ENCODE measurements around the gene TRIM2. TPM values are rescaled to one million over a fixed set of nuclear protein-coding genes. Genes with fewer than 3 reads are reported as not detected.

The TRIM2 gene
- total and polyA plus RNA-seq, 2 of the 8 experiments (the other 6 are each of a cell fraction or from before 2014, with no cell fraction given) = 34.0 to 59.8 TPM

GRCh38 chr4:153347117-153347516, 142.9 kb downstream of the TRIM2 start:
- Histone ChIP-seq H3K27me3 (replicated peaks in 1 of 4; ENCODE audit: control insufficient read depth in 3 of 4, extremely low read depth in 1 of 4, insufficient read depth in 3 of 4, low read length in 3 of 4) (no peaks in the 10 kb centered on the region), H2BK12ac (ENCODE audit: low read depth, low read length) (no peak overlapping the region), H3K23me2 (ENCODE audit: low read depth, low read length) (peaks cover 6% of the 10 kb centered on the region), H2BK5ac (ENCODE audit: low read depth, low read length) (no peak overlapping the region), H3K9ac (replicated peaks in 1 of 4; ENCODE audit: extremely low read depth in 1 of 4, low read depth in 3 of 4, low read length in 3 of 4) (no peak overlapping the region), H3K56ac (replicated peaks; ENCODE audit: insufficient read length, low read depth, low read length) (no peak overlapping the region), H3K14ac (ENCODE audit: insufficient read length) (no peak overlapping the region), H2AFZ (ENCODE audit: low read length) (no peak overlapping the region), H3K36me3 (ENCODE audit: control insufficient read depth in 2 of 4, insufficient read depth in 4 of 4, low read length in 3 of 4) (peaks cover 0 to 8% (median 2%) of the 10 kb centered on the region in 4 experiments; a peak in 4 of 8 replicates), H4K8ac (ENCODE audit: extremely low read depth, insufficient read depth, low read length) (no peak overlapping the region), H3K27ac (ENCODE audit: low read depth, low read length) (no peak overlapping the region), H3K4ac (replicated peaks; ENCODE audit: insufficient read length, low read depth, low read length) (no peak overlapping the region), H2BK120ac (replicated peaks; ENCODE audit: low read depth, low read length) (no peak overlapping the region), H4K5ac (ENCODE audit: insufficient read length, low read depth, low read length) (no peak overlapping the region), H3K9me3 (ENCODE audit: insufficient read depth in 2 of 2, low read depth in 1 of 2, low read length in 1 of 2) (no peaks in the 10 kb centered on the region), H3K18ac (ENCODE audit: extremely low read depth, low read length) (no peak overlapping the region), H3K4me1 (replicated peaks in 1 of 4; ENCODE audit: control insufficient read depth in 3 of 4, insufficient read depth in 4 of 4, low read length in 3 of 4) (peaks cover 0 to 3% (median 2%) of the 10 kb centered on the region in 4 experiments; a peak in 3 of 7 replicates), H2AK5ac (ENCODE audit: low read depth, low read length) (no peak overlapping the region), H3K23ac (ENCODE audit: insufficient read length) (no peak overlapping the region), H3K79me1 (ENCODE audit: low read depth, low read length) (peaks cover 7% of the 10 kb centered on the region; the same call in 1 of the 2 replicates), H3K79me2 (ENCODE audit: control insufficient read depth in 1 of 2, insufficient read depth in 2 of 2, low read length in 2 of 2) (peaks cover 3 to 42% of the 10 kb centered on the region in 2 experiments; a peak in 3 of 4 replicates), H4K20me1 (replicated peaks in 1 of 2; ENCODE audit: control insufficient read depth in 1 of 2, insufficient read depth in 2 of 2, low read length in 2 of 2) (peaks cover 1 to 3% of the 10 kb centered on the region in 2 experiments), H4K91ac (replicated peaks; ENCODE audit: insufficient read length, low read length) (no peak overlapping the region), H3K4me2 (ENCODE audit: insufficient read depth in 1 of 2, low read depth in 2 of 2, low read length in 2 of 2) (0 out of 4 replicates have a peak overlapping the region, but pooled peaks of 1 of the 2 experiments have one; percentile 93), H2BK20ac (ENCODE audit: low read length) (no peak overlapping the region), H2BK15ac (ENCODE audit: low read length) (no peak overlapping the region), H3K4me3 (ENCODE audit: extremely low read depth in 1 of 4, insufficient read depth in 2 of 4, low read depth in 3 of 4, low read length in 4 of 4) (no peak overlapping the region)
- ChIA-PET CTCF (ENCODE audit: partially characterized antibody) (interaction anchor here (0.9 to 2.2 kb wide), 12 partner anchors 12 to 402 kb away, joined by 3 to 13 read pairs (median 4); no protein-coding TSS in a partner anchor), POLR2A (ENCODE audit: partially characterized antibody) (interaction anchor here (1.1 to 2.4 kb wide), 2 partner anchors 119 to 176 kb away, joined by 3 to 15 read pairs; partner anchors contain the start of gene TMEM131L)
- FAIRE-seq (no peak), DNase-seq (ENCODE audit: low read depth in 1 of 2, low spot score in 2 of 2) (no peak)
- TF ChIP-seq RBBP5 (IDR thresholded peaks at IDR 0.05; ENCODE audit: borderline replicate concordance, low read depth, low read length) (no peak), ZNF274 (IDR thresholded peaks at IDR 0.05; ENCODE audit: borderline replicate concordance, extremely low read depth, low read length) (no peak), KDM5A (IDR thresholded peaks at IDR 0.05; ENCODE audit: low read length) (no peak), SIX5 (IDR thresholded peaks at IDR 0.05; ENCODE audit: low read depth, low read length) (no peak), CBX5 (IDR thresholded peaks at IDR 0.05; ENCODE audit: low read depth, low read length) (no peak), SP4 (IDR thresholded peaks at IDR 0.05; ENCODE audit: low read length) (no peak), SUZ12 (IDR thresholded peaks at IDR 0.05; ENCODE audit: low read length) (no peak), FOSL1 (IDR thresholded peaks at IDR 0.05; ENCODE audit: insufficient read depth, low read depth, low read length) (no peak)
